ENCODE measurements around the gene ALK. TPM values are rescaled to one million over a fixed set of nuclear protein-coding genes. Genes with fewer than 3 reads are reported as not detected.

The ALK gene
- total RNA-seq, 2 donors from 2014 or later, result 0.13 to 0.46 TPM

DNA sequence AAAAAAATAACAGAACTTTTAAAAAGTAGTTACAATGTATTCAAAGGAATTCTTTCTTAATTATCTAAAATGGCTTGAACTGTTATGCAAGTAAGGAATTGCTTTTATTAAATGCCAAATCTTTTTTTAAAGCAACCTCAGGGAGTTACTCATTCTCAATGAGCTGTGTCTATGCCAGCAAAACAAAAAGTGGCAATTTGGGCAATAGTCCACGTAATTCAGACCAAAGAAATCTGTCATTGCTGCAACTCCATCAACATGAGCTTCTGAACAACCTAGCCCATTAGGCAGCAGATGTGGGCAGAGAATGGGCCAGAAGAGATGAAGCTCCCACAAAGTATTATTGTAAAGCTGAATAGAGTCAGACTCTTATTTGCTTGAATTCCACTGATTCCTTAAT is 118.4 kb downstream of the ALK start:
- H3K4me3 Mint-ChIP-seq, result no peak overlapping the region
- Histone ChIP-seq H3K4me1 (ENCODE audit: control insufficient read depth, insufficient read depth, low read length) (peaks cover 3% of the 10 kb centered on the region), H3K9ac (ENCODE audit: extremely low read depth, low read length, poor library complexity, severe bottlenecking) (no peak overlapping the region), H3K27me3 (ENCODE audit: control insufficient read depth, insufficient read depth, low read length, poor library complexity, severe bottlenecking) (peaks cover 68% of the 10 kb centered on the region), H3K27ac (ENCODE audit: low read depth, low read length) (no peak overlapping the region), H3K4me3 (ENCODE audit: low read length) (no peak overlapping the region), H3K36me3 (ENCODE audit: control insufficient read depth, insufficient read depth, low read length) (no peaks in the 10 kb centered on the region), H3K9me3 (ENCODE audit: control insufficient read depth, low read length) (peaks cover 7% of the 10 kb centered on the region)
- peaks cover 5% of the 10 kb centered on the region for H3K4me1 Mint-ChIP-seq
- WGBS, 2 experiments (ENCODE audit: insufficient coverage in 1 of 2, insufficient read length in 1 of 2), result 67 to 80% methylated on average over 1 of the region's 1 CpG
- H3K27me3 Mint-ChIP-seq (ENCODE audit: insufficient read depth), result peaks cover 67% of the 10 kb centered on the region
- no peak overlapping the region for H3K27ac Mint-ChIP-seq
- H3K36me3 Mint-ChIP-seq (ENCODE audit: low read depth), result no peaks in the 10 kb centered on the region
- TF ChIP-seq, protein P1, sequence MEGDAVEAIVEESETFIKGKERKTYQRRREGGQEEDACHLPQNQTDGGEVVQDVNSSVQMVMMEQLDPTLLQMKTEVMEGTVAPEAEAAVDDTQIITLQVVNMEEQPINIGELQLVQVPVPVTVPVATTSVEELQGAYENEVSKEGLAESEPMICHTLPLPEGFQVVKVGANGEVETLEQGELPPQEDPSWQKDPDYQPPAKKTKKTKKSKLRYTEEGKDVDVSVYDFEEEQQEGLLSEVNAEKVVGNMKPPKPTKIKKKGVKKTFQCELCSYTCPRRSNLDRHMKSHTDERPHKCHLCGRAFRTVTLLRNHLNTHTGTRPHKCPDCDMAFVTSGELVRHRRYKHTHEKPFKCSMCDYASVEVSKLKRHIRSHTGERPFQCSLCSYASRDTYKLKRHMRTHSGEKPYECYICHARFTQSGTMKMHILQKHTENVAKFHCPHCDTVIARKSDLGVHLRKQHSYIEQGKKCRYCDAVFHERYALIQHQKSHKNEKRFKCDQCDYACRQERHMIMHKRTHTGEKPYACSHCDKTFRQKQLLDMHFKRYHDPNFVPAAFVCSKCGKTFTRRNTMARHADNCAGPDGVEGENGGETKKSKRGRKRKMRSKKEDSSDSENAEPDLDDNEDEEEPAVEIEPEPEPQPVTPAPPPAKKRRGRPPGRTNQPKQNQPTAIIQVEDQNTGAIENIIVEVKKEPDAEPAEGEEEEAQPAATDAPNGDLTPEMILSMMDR (conservative IDR thresholded peaks at IDR 0.05), result no peak
- DNase-seq, result no peak
- peaks cover 3% of the 10 kb centered on the region for H3K9me3 Mint-ChIP-seq

DNA sequence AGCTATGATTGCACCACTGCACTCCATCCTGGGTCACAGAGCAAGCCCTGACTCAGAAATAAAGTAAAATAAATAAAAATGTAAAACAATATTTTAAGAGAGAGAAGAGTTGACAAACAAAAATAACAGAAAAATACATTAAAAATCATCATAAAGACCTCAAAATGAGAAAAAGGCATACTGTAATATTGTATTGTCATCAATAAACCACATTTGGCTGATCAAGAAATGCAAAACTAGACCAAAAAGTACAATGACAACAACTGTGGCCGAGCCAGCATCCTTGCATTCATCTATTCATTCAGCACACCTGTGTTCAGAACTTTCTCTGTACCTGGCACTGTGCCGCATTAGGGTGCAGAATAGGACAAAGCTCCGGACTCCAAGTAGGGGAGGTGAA is 121.8 kb downstream of the ALK start:
- Histone ChIP-seq H3K4me1 (ENCODE audit: control insufficient read depth, insufficient read depth, low read length) (no peaks in the 10 kb centered on the region), H3K4me3 (ENCODE audit: low read length) (no peak overlapping the region), H3K9me3 (ENCODE audit: control insufficient read depth, low read length) (no peaks in the 10 kb centered on the region), H3K9ac (ENCODE audit: extremely low read depth, low read length, poor library complexity, severe bottlenecking) (no peak overlapping the region), H3K36me3 (ENCODE audit: control insufficient read depth, insufficient read depth, low read length) (no peaks in the 10 kb centered on the region), H3K27me3 (ENCODE audit: control insufficient read depth, insufficient read depth, low read length, poor library complexity, severe bottlenecking) (peaks cover 34% of the 10 kb centered on the region), H3K27ac (ENCODE audit: low read depth, low read length) (no peak overlapping the region)
- Mint-ChIP-seq H3K4me1 (no peaks in the 10 kb centered on the region), H3K36me3 (ENCODE audit: low read depth) (no peaks in the 10 kb centered on the region), H3K27ac (no peak overlapping the region), H3K4me3 (no peak overlapping the region), H3K9me3 (no peaks in the 10 kb centered on the region), H3K27me3 (ENCODE audit: insufficient read depth) (peaks cover 36% of the 10 kb centered on the region)
- DNase-seq, result no peak
- WGBS, 2 experiments (ENCODE audit: insufficient coverage in 1 of 2, insufficient read length in 1 of 2), result 94 to 100% methylated on average over 3 of the region's 3 CpGs
- TF ChIP-seq, protein P1 (conservative IDR thresholded peaks at IDR 0.05), result no peak

- Mint-ChIP-seq H3K27ac (no peak overlapping the region), H3K4me3 (no peak overlapping the region), H3K27me3 (ENCODE audit: insufficient read depth) (peaks cover 27% of the 10 kb centered on the region), H3K9me3 (no peaks in the 10 kb centered on the region), H3K36me3 (ENCODE audit: low read depth) (no peaks in the 10 kb centered on the region), H3K4me1 (no peaks in the 10 kb centered on the region)
- Histone ChIP-seq H3K27me3 (ENCODE audit: control insufficient read depth, insufficient read depth, low read length, poor library complexity, severe bottlenecking) (peaks cover 23% of the 10 kb centered on the region), H3K4me3 (ENCODE audit: low read length) (no peak overlapping the region), H3K9ac (ENCODE audit: extremely low read depth, low read length, poor library complexity, severe bottlenecking) (no peak overlapping the region), H3K36me3 (ENCODE audit: control insufficient read depth, insufficient read depth, low read length) (no peaks in the 10 kb centered on the region), H3K27ac (ENCODE audit: low read depth, low read length) (no peak overlapping the region), H3K4me1 (ENCODE audit: control insufficient read depth, insufficient read depth, low read length) (no peaks in the 10 kb centered on the region), H3K9me3 (ENCODE audit: control insufficient read depth, low read length) (no peaks in the 10 kb centered on the region)
- DNase-seq, result no peak
- TF ChIP-seq, protein P1 (conservative IDR thresholded peaks at IDR 0.05), result no peak
- WGBS, 2 experiments (ENCODE audit: insufficient coverage in 1 of 2, insufficient read length in 1 of 2), result 65 to 91% methylated on average over 2 to 3 of the region's 3 CpGs
Measured at GRCh38 chr2:29797916-29798315, 123.5 kb downstream of the ALK start.
